Measurements from ENCODE around the gene ITCH.
"Not testable (repeated sequence)": the region's sequence is repeated elsewhere in the genome, so short reads cannot be mapped to it uniquely, and the experiment has no call there.

GRCh38 chr20:34359729-34360128 lies 3.3 kb upstream of the ITCH start:
- TF ChIP-seq CTCF (IDR thresholded peaks at IDR 0.05; ENCODE audit: borderline replicate concordance, extremely low read depth, low read length, poor library complexity, severe bottlenecking); EZH2 (IDR thresholded peaks at IDR 0.05; ENCODE audit: borderline replicate concordance, low read depth, low read length, severe bottlenecking): not testable (repeated sequence)
